ENCODE data around the gene PTK7.

The PTK7 gene

GRCh38 chr6:43082806-43083655 lies 6.9 kb downstream of the PTK7 start:
- ChIA-PET POLR2A (no interaction called here), CTCF (interaction anchor here (1.0 to 2.0 kb wide), 7 partner anchors 8 to 129 kb away, joined by 3 to 7 read pairs (median 5); partner anchors contain the start of gene CUL7)
- Histone ChIP-seq H3K36me3 (ENCODE audit: control insufficient read depth in 4 of 4, insufficient read depth in 4 of 4, low read length in 3 of 4) (no peaks in the 10 kb centered on the region), H3K4me3 (ENCODE audit: control insufficient read depth in 1 of 7, extremely low read depth in 1 of 7, insufficient read depth in 4 of 7, low read depth in 2 of 7, low read length in 6 of 7) (no peak overlapping the region), H3K9me3 (ENCODE audit: control extremely low read depth in 1 of 5, control insufficient read depth in 4 of 5, insufficient read depth in 2 of 5, low read depth in 1 of 5, low read length in 4 of 5) (no peaks in the 10 kb centered on the region), H3K4me1 (ENCODE audit: control extremely low read depth in 1 of 4, control insufficient read depth in 4 of 4, insufficient read depth in 4 of 4, low read length in 3 of 4) (peaks cover 0 to 2% (median under 1%) of the 10 kb centered on the region in 4 experiments), H3K27me3 (replicated peaks in 2 of 5; ENCODE audit: control insufficient read depth in 4 of 5, insufficient read depth in 5 of 5, low read length in 4 of 5) (no peaks in the 10 kb centered on the region), H3K27ac (ENCODE audit: insufficient read depth in 1 of 2, low read depth in 1 of 2, low read length in 2 of 2, poor library complexity in 1 of 2, severe bottlenecking in 2 of 2) (no peak overlapping the region)
- no peak for DNase-seq
- 93% methylated on average over 10 of the region's 13 CpGs for WGBS (ENCODE audit: insufficient coverage)

- ChIA-PET CTCF (no interaction called here), POLR2A (interaction anchor here (0.7 kb wide), 1 partner anchor 292 kb away, joined by 3 read pairs; no protein-coding TSS in a partner anchor)
- Histone ChIP-seq H3K9me3 (ENCODE audit: control extremely low read depth in 1 of 5, control insufficient read depth in 4 of 5, insufficient read depth in 2 of 5, low read depth in 1 of 5, low read length in 4 of 5) (no peaks in the 10 kb centered on the region), H3K36me3 (ENCODE audit: control insufficient read depth in 4 of 4, insufficient read depth in 4 of 4, low read length in 3 of 4) (no peaks in the 10 kb centered on the region), H3K27me3 (replicated peaks in 2 of 5; ENCODE audit: control insufficient read depth in 4 of 5, insufficient read depth in 5 of 5, low read length in 4 of 5) (no peaks in the 10 kb centered on the region), H3K4me1 (ENCODE audit: control extremely low read depth in 1 of 4, control insufficient read depth in 4 of 4, insufficient read depth in 4 of 4, low read length in 3 of 4) (peaks cover 0 to 2% (median 0%) of the 10 kb centered on the region in 4 experiments), H3K4me3 (ENCODE audit: control insufficient read depth in 1 of 7, extremely low read depth in 1 of 7, insufficient read depth in 4 of 7, low read depth in 2 of 7, low read length in 6 of 7) (no peak overlapping the region), H3K27ac (ENCODE audit: insufficient read depth in 1 of 2, low read depth in 1 of 2, low read length in 2 of 2, poor library complexity in 1 of 2, severe bottlenecking in 2 of 2) (no peak overlapping the region)
- WGBS (ENCODE audit: insufficient coverage), result 96% methylated on average over 6 of the region's 8 CpGs
- DNase-seq, result no peak
These were observed 10.0 kb downstream of the PTK7 start for GRCh38 chr6:43086022-43086658.

GRCh38 chr6:43088654-43089056 lies 12.5 kb downstream of the PTK7 start:
- ChIA-PET CTCF (no interaction called here), POLR2A (no interaction called here)
- Histone ChIP-seq H3K9me3 (ENCODE audit: control extremely low read depth in 1 of 5, control insufficient read depth in 4 of 5, insufficient read depth in 2 of 5, low read depth in 1 of 5, low read length in 4 of 5) (no peaks in the 10 kb centered on the region), H3K4me1 (ENCODE audit: control extremely low read depth in 1 of 4, control insufficient read depth in 4 of 4, insufficient read depth in 4 of 4, low read length in 3 of 4) (peaks cover 0 to 17% (median 1%) of the 10 kb centered on the region in 4 experiments), H3K4me3 (ENCODE audit: control insufficient read depth in 1 of 7, extremely low read depth in 1 of 7, insufficient read depth in 4 of 7, low read depth in 2 of 7, low read length in 6 of 7) (no peak overlapping the region), H3K27me3 (replicated peaks in 2 of 5; ENCODE audit: control insufficient read depth in 4 of 5, insufficient read depth in 5 of 5, low read length in 4 of 5) (no peaks in the 10 kb centered on the region), H3K36me3 (ENCODE audit: control insufficient read depth in 4 of 4, insufficient read depth in 4 of 4, low read length in 3 of 4) (no peaks in the 10 kb centered on the region), H3K27ac (ENCODE audit: insufficient read depth in 1 of 2, low read depth in 1 of 2, low read length in 2 of 2, poor library complexity in 1 of 2, severe bottlenecking in 2 of 2) (no peak overlapping the region)
- no peak for DNase-seq
- WGBS (ENCODE audit: insufficient coverage), result 96% methylated on average over 3 of the region's 4 CpGs

GRCh38 chr6:43089467-43089866 lies 13.4 kb downstream of the PTK7 start:
- H3K9me3 ChIP-seq (ENCODE audit: control extremely low read depth in 1 of 5, control insufficient read depth in 4 of 5, insufficient read depth in 2 of 5, low read depth in 1 of 5, low read length in 4 of 5), result no peaks in the 10 kb centered on the region
- DNase-seq, result no peak
- peaks cover 0 to 24% (median 1%) of the 10 kb centered on the region in 4 experiments for H3K4me1 ChIP-seq (ENCODE audit: control extremely low read depth in 1 of 4, control insufficient read depth in 4 of 4, insufficient read depth in 4 of 4, low read length in 3 of 4)
- H3K4me3 ChIP-seq (ENCODE audit: control insufficient read depth in 1 of 7, extremely low read depth in 1 of 7, insufficient read depth in 4 of 7, low read depth in 2 of 7, low read length in 6 of 7), result no peak overlapping the region
- no CpG with 5 or more reads among the region's 4 CpGs for WGBS (ENCODE audit: insufficient coverage)
- POLR2A ChIA-PET, result no interaction called here
- H3K27me3 ChIP-seq (replicated peaks in 2 of 5; ENCODE audit: control insufficient read depth in 4 of 5, insufficient read depth in 5 of 5, low read length in 4 of 5), result no peaks in the 10 kb centered on the region
- H3K36me3 ChIP-seq (ENCODE audit: control insufficient read depth in 4 of 4, insufficient read depth in 4 of 4, low read length in 3 of 4), result no peaks in the 10 kb centered on the region
- H3K27ac ChIP-seq (ENCODE audit: insufficient read depth in 1 of 2, low read depth in 1 of 2, low read length in 2 of 2, poor library complexity in 1 of 2, severe bottlenecking in 2 of 2), result no peak overlapping the region
- CTCF ChIA-PET, result interaction anchor here (0.9 to 1.0 kb wide), 2 partner anchors 8 to 20 kb away, joined by 3 to 5 read pairs; no protein-coding TSS in a partner anchor

GRCh38 chr6:43089874-43090558 lies 13.9 kb downstream of the PTK7 start:
- no peaks in the 10 kb centered on the region for H3K9me3 ChIP-seq (ENCODE audit: control extremely low read depth in 1 of 5, control insufficient read depth in 4 of 5, insufficient read depth in 2 of 5, low read depth in 1 of 5, low read length in 4 of 5)
- H3K4me3 ChIP-seq (ENCODE audit: control insufficient read depth in 1 of 7, extremely low read depth in 1 of 7, insufficient read depth in 4 of 7, low read depth in 2 of 7, low read length in 6 of 7), result no peak overlapping the region
- no peaks in the 10 kb centered on the region for H3K27me3 ChIP-seq (replicated peaks in 2 of 5; ENCODE audit: control insufficient read depth in 4 of 5, insufficient read depth in 5 of 5, low read length in 4 of 5)
- peaks cover 0 to 24% (median 1%) of the 10 kb centered on the region in 4 experiments for H3K4me1 ChIP-seq (ENCODE audit: control extremely low read depth in 1 of 4, control insufficient read depth in 4 of 4, insufficient read depth in 4 of 4, low read length in 3 of 4)
- H3K27ac ChIP-seq (ENCODE audit: insufficient read depth in 1 of 2, low read depth in 1 of 2, low read length in 2 of 2, poor library complexity in 1 of 2, severe bottlenecking in 2 of 2), result no peak overlapping the region
- no peak for DNase-seq
- 98% methylated on average over 7 of the region's 8 CpGs for WGBS (ENCODE audit: insufficient coverage)
- ChIA-PET CTCF (interaction anchor here (0.9 to 1.0 kb wide), 2 partner anchors 9 to 20 kb away, joined by 3 to 5 read pairs; no protein-coding TSS in a partner anchor), POLR2A (no interaction called here)
- no peaks in the 10 kb centered on the region for H3K36me3 ChIP-seq (ENCODE audit: control insufficient read depth in 4 of 4, insufficient read depth in 4 of 4, low read length in 3 of 4)

GRCh38 chr6:43090559-43090956 lies 14.4 kb downstream of the PTK7 start:
- no peak for DNase-seq
- H3K4me1 ChIP-seq (ENCODE audit: control extremely low read depth in 1 of 4, control insufficient read depth in 4 of 4, insufficient read depth in 4 of 4, low read length in 3 of 4), result peaks cover 0 to 28% (median 3%) of the 10 kb centered on the region in 4 experiments
- no peak overlapping the region for H3K4me3 ChIP-seq (ENCODE audit: control insufficient read depth in 1 of 7, extremely low read depth in 1 of 7, insufficient read depth in 4 of 7, low read depth in 2 of 7, low read length in 6 of 7)
- no CpG with 5 or more reads among the region's 2 CpGs for WGBS (ENCODE audit: insufficient coverage)
- H3K27ac ChIP-seq (ENCODE audit: insufficient read depth in 1 of 2, low read depth in 1 of 2, low read length in 2 of 2, poor library complexity in 1 of 2, severe bottlenecking in 2 of 2), result no peak overlapping the region
- ChIA-PET CTCF (interaction anchor here (0.9 to 1.3 kb wide), 2 partner anchors 8 to 9 kb away, joined by 3 to 4 read pairs; no protein-coding TSS in a partner anchor), POLR2A (no interaction called here)
- H3K9me3 ChIP-seq (ENCODE audit: control extremely low read depth in 1 of 5, control insufficient read depth in 4 of 5, insufficient read depth in 2 of 5, low read depth in 1 of 5, low read length in 4 of 5), result no peaks in the 10 kb centered on the region
- no peaks in the 10 kb centered on the region for H3K36me3 ChIP-seq (ENCODE audit: control insufficient read depth in 4 of 4, insufficient read depth in 4 of 4, low read length in 3 of 4)
- no peaks in the 10 kb centered on the region for H3K27me3 ChIP-seq (replicated peaks in 2 of 5; ENCODE audit: control insufficient read depth in 4 of 5, insufficient read depth in 5 of 5, low read length in 4 of 5)

All from common myeloid progenitor, CD34-positive (primary cell).